Lung (tissue), 12 donors: ENCODE results near the gene AFG1L. TPM values are rescaled to one million over a fixed set of nuclear protein-coding genes. Genes with fewer than 3 reads are reported as not detected.
"Not testable (repeated sequence)": the region's sequence is repeated elsewhere in the genome, so short reads cannot be mapped to it uniquely, and the experiment has no call there.

ENCODE experiments used
- ATAC-seq: fragments of 200-7000 bp; cut with Tn5 transposase; one replicate; pipeline ENCODE4 v1.9.1; 2020; ENCODE audit warnings: moderate number of reproducible peaks; ENCODE audit not compliant: insufficient read depth, low FRiP score
- DNase-seq, 3 donors: peaks; one replicate each; pipeline ENCODE4 v3.0.0-alpha.2; 2013 to 2017
- H3K27ac ChIP-seq, 2 donors: one replicate each; pipeline ENCODE4 v1.5.1; 2013; ENCODE audit warnings: mild to moderate bottlenecking in 2 of 2, moderate library complexity in 2 of 2, control low read depth in 1 of 2, inconsistent platforms in 1 of 2, low read depth in 1 of 2, low read length in 1 of 2
- H3K27me3 ChIP-seq, 3 donors: one replicate each; pipeline ENCODE4 v1.5.1; 2013; ENCODE audit warnings: low read length in 2 of 3; ENCODE audit not compliant: control insufficient read depth in 3 of 3, insufficient read depth in 3 of 3
- H3K36me3 ChIP-seq, 4 donors: one replicate each; pipeline ENCODE4 v1.5.1; 2013; ENCODE audit warnings: low read length in 4 of 4, mild to moderate bottlenecking in 1 of 4, moderate library complexity in 1 of 4; ENCODE audit not compliant: control insufficient read depth in 4 of 4, insufficient read depth in 4 of 4
- H3K4me1 ChIP-seq, 5 donors: one replicate each; pipeline ENCODE4 v1.5.1; 2013; ENCODE audit warnings: low read length in 5 of 5, mild to moderate bottlenecking in 2 of 5, moderate library complexity in 1 of 5; ENCODE audit not compliant: control insufficient read depth in 5 of 5, insufficient read depth in 5 of 5
- H3K4me3 ChIP-seq: one replicate; pipeline ENCODE4 v1.5.1; 2013; ENCODE audit warnings: mild to moderate bottlenecking, control low read depth, moderate library complexity
- H3K9ac ChIP-seq, 2 donors: one replicate each; pipeline ENCODE4 v1.5.1; 2013; ENCODE audit warnings: low read length in 2 of 2, control low read depth in 1 of 2; ENCODE audit not compliant: insufficient read depth in 1 of 2
- H3K9me3 ChIP-seq, 4 donors: one replicate each; pipeline ENCODE4 v1.5.1; 2013; ENCODE audit warnings: low read length in 3 of 4, mild to moderate bottlenecking in 1 of 4, moderate library complexity in 1 of 4; ENCODE audit not compliant: control insufficient read depth in 4 of 4, insufficient read depth in 3 of 4
- WGBS, 2 donors: extraction: QIAGEN DNeasy Blood & Tissue Kit; methylation state at CpG; one replicate each; pipeline ENCODE4 v1.1.7; 2013; 5-methylcytosine and 5-hydroxymethylcytosine counted together
- polyA plus RNA-seq, 2 donors: library from polyadenylated mRNA; stranded (reverse); fragments of 200-250 nt; gene quantifications; one replicate each; pipeline ENCODE4 v1.2.1, GENCODE V29; 2013
- total RNA-seq, 2 donors: library from RNA; depleted of rRNA in 1 of 2; stranded (reverse); fragments of >200 nt in 1 of 2; gene quantifications; one replicate each; pipeline ENCODE4 v1.2.1, GENCODE V29; 2014 to 2021
- TF ChIP-seq, protein P1 (sequence below): IDR thresholded peaks from 2 replicates; pipeline ENCODE4 v1.5.1; 2012; ENCODE audit warnings: mild to moderate bottlenecking; ENCODE audit errors: control extremely low read depth, extremely low read depth
- donor health status: control.
- donor health status: control.
- donor health status: Bipolar disorder and iron deficiency.
- donor health status: healthy.
- donor health status: DM: yes; HTN: yes; CAD: no.

The AFG1L gene
- total and polyA plus RNA-seq, 4 donors = 2.0 to 9.5 (median 5.5) TPM

DNA sequence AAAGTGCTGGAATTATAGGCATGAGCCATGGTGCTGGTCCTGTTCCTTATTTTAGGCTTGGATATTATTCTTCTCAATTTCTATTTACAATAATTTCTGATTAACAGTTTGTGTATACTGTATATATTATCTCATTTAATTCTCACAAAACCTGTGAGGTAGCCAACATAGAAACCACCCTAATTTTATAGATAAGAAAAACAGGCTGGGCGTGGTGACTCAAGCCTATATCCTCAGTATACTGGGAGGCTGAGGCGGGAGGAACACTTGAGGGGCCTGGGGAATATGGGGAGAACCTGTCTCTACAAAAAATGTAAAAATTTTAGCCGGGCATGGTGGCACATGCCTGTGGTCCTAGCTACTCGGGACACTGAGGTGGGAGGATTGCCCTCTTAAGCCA lies 3.8 kb upstream of the AFG1L start:
- no peak overlapping the region for H3K4me3 ChIP-seq
- ATAC-seq = no peak
- H3K36me3 ChIP-seq = no peaks in the 10 kb centered on the region
- 92 to 94% methylated on average over 4 of the region's 4 CpGs for WGBS, 2 donors
- H3K9ac ChIP-seq = no peak overlapping the region
- TF ChIP-seq, protein P1, sequence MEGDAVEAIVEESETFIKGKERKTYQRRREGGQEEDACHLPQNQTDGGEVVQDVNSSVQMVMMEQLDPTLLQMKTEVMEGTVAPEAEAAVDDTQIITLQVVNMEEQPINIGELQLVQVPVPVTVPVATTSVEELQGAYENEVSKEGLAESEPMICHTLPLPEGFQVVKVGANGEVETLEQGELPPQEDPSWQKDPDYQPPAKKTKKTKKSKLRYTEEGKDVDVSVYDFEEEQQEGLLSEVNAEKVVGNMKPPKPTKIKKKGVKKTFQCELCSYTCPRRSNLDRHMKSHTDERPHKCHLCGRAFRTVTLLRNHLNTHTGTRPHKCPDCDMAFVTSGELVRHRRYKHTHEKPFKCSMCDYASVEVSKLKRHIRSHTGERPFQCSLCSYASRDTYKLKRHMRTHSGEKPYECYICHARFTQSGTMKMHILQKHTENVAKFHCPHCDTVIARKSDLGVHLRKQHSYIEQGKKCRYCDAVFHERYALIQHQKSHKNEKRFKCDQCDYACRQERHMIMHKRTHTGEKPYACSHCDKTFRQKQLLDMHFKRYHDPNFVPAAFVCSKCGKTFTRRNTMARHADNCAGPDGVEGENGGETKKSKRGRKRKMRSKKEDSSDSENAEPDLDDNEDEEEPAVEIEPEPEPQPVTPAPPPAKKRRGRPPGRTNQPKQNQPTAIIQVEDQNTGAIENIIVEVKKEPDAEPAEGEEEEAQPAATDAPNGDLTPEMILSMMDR = no peak
- H3K4me1 ChIP-seq = peaks cover 0 to 12% (median 4%) of the 10 kb centered on the region in 5 donors
- H3K9me3 ChIP-seq = no peaks in the 10 kb centered on the region
- no peaks in the 10 kb centered on the region for H3K27me3 ChIP-seq
- no peak overlapping the region for H3K27ac ChIP-seq
- no peak for DNase-seq

DNA sequence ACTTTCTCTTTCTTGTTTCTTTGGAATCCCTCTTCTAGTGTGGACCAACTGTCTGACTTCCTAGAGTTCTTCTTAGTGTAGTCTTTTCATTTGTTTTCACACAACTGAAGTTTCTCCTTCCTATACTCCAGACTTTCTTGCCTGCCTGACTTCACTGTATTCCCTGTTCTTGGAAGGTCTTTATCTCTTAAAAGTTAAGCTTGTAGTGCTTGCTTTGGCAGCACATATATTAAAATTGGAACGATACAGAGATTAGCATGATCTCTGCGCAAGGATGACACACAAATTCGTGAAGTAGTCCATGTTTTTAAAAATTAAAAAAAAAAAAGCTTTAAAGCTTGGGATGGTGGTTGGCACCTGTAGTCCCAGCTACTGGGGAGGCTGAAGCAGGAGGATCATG lies 2.3 kb upstream of the AFG1L start:
- not testable (repeated sequence) for H3K9me3 ChIP-seq, DNase-seq, H3K4me3 ChIP-seq, H3K27ac ChIP-seq, H3K27me3 ChIP-seq, H3K36me3 ChIP-seq, ATAC-seq, H3K9ac ChIP-seq
- peaks cover 0 to 12% (median 4%) of the 10 kb centered on the region in 5 donors for H3K4me1 ChIP-seq
- WGBS, 2 donors = 83 to 90% methylated on average over 3 of the region's 3 CpGs

DNA sequence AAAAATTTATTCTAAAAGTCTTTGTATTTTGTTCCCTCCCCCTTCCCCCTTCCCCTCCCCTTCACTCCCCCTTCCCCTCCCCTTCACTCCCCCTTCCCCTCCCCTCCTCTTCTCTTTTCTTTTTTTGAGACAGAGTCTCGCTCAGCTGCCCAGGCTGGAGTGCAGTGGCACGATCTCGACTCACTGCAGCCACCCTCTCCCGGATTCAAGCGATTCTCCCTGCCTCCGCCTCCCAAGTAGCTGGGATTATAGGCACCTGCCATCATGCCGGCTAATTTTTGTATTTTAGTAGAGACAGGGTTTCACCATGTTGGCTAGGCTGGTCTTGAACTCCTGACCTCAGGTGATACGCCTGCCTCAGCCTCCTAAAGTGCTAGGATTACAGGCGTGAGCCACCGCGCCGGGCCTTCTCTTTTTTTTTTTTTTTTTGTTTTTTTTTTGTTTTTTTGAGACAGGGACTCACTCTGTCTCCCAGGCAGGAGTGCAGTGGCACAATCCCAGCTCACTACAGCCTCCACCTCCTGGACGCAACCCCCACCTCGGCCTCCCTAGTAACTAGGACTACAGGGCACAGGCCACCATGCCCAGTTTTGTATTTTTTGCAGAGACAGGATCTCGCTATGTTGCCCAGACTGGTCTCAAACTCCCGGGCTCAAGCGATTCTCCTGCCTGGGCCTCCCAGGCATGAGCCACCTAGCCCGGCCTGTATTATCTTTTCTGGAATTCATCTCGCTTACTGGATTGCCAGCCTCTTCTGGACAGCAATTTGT lies 1.1 kb upstream of the AFG1L start:
- Histone ChIP-seq H3K27ac (no peak overlapping the region), H3K4me1 (peaks cover 0 to 12% (median 4%) of the 10 kb centered on the region in 5 donors), H3K9ac (peak overlapping the region in 1 of 2 donors; percentile 89), H3K4me3 (no peak overlapping the region), H3K9me3 (no peaks in the 10 kb centered on the region), H3K27me3 (no peaks in the 10 kb centered on the region), H3K36me3 (no peaks in the 10 kb centered on the region)
- no peak for DNase-seq
- WGBS, 2 donors = 85 to 91% methylated on average over 19 of the region's 19 CpGs
- no peak for ATAC-seq
- TF ChIP-seq, protein P1 = no peak

DNA sequence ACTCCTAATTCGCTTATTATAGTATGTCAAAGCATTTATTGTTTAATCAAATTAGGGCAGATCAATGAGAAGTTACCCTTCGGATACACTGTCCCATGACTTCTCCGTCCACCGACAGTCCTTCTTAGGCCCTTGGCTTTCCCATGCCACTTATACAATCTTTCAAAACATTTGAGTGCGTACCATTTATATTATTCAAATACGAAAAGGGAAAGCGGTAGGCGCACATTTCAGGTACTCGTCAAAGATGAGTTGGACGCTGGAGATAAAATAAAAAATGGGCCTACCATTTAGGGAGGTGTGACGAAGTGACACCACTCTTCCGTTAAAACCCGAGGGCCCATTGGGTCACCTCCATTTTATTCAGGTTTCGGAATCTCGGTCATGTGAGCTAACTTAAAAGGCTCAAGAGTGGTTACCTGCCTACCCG lies 542 bp upstream of the AFG1L start:
- ATAC-seq (no peak), DNase-seq (no peak)
- H3K9ac ChIP-seq = peak overlapping the region; percentile 71 to 89
- 27 to 32% methylated on average over 16 of the region's 16 CpGs for WGBS, 2 donors
- no peaks in the 10 kb centered on the region for H3K36me3 ChIP-seq
- TF ChIP-seq, protein P1 = no peak
- no peaks in the 10 kb centered on the region for H3K27me3 ChIP-seq
- peak overlapping the region; percentile 96 to 97 for H3K27ac ChIP-seq
- peaks cover 0 to 12% (median 4%) of the 10 kb centered on the region in 5 donors for H3K4me1 ChIP-seq
- peak overlapping the region; percentile 80 for H3K4me3 ChIP-seq
- no peaks in the 10 kb centered on the region for H3K9me3 ChIP-seq
